Suprapubic skin (tissue), 4 donors: ENCODE results near the gene KCNMB2. TPM values are rescaled to one million over a fixed set of nuclear protein-coding genes. Genes with fewer than 3 reads are reported as not detected.

Experiments used
- DNase-seq, 2 donors: peaks; one replicate each; pipeline ENCODE4 v3.0.0-alpha.2; 2019; ENCODE audit warnings: low spot score in 2 of 2
- H3K27ac ChIP-seq: fragments of 200-600 bp; sonication (generic); one replicate; pipeline ENCODE4 v1.5.1; 2019
- H3K27me3 ChIP-seq: fragments of 200-600 bp; sonication (generic); one replicate; pipeline ENCODE4 v1.5.1; 2019
- H3K36me3 ChIP-seq: fragments of 200-600 bp; sonication (generic); one replicate; pipeline ENCODE4 v1.5.1; 2019
- H3K4me1 ChIP-seq: fragments of 200-600 bp; sonication (generic); one replicate; pipeline ENCODE4 v1.5.1; 2019
- H3K4me3 ChIP-seq: fragments of 200-600 bp; sonication (generic); one replicate; pipeline ENCODE4 v1.5.1; 2019; ENCODE audit warnings: mild to moderate bottlenecking
- H3K9me3 ChIP-seq: fragments of 200-600 bp; sonication (generic); one replicate; pipeline ENCODE4 v1.5.1; 2019
- EP300 ChIP-seq: sonication (generic); formaldehyde crosslinking; IDR thresholded peaks from one replicate; pipeline ENCODE4 v1.6.1; 2017; ENCODE audit warnings: antibody characterized with exemption
- POLR2A ChIP-seq, 2 donors: fragments of 450-650 bp; IDR thresholded peaks; one replicate each; pipeline ENCODE4 v1.6.1; 2017; ENCODE audit warnings: antibody characterized with exemption in 2 of 2, mild to moderate bottlenecking in 2 of 2, moderate library complexity in 2 of 2
- POLR2AphosphoS5 ChIP-seq, 3 donors: sonication (generic); formaldehyde crosslinking; IDR thresholded peaks; one replicate each; pipeline ENCODE4 v1.6.1; 2017; ENCODE audit warnings: antibody characterized with exemption in 3 of 3
- WGBS: methylation state at CpG from one replicate; pipeline ENCODE4 v1.1.5; 2018; 5-methylcytosine and 5-hydroxymethylcytosine counted together
- total RNA-seq, 4 donors: library from RNA; depleted of rRNA; stranded (reverse); fragments of >200 nt; gene quantifications; one replicate each; pipeline ENCODE4 v1.1.0, GENCODE V29; 2016
- TF ChIP-seq, protein P1 (sequence below), 2 donors: fragments of 200-600 bp in 1 of 2; fragments of 450-650 bp in 1 of 2; sonication (generic) in 1 of 2; IDR thresholded peaks; one replicate each; pipeline ENCODE4 v1.5.1; 2016 to 2019; ENCODE audit warnings: antibody characterized with exemption in 2 of 2, mild to moderate bottlenecking in 1 of 2, moderate library complexity in 1 of 2

The KCNMB2 gene
- total RNA-seq, 4 donors from 2014 or later, result 0.42 TPM; not detected in 3

- no peaks in the 10 kb centered on the region for H3K27me3 ChIP-seq
- no peaks in the 10 kb centered on the region for H3K9me3 ChIP-seq
- H3K36me3 ChIP-seq, result no peaks in the 10 kb centered on the region
- DNase-seq, result no peak
- H3K4me1 ChIP-seq, result no peaks in the 10 kb centered on the region
- 92% methylated on average over 4 of the region's 4 CpGs for WGBS
- H3K4me3 ChIP-seq, result no peak overlapping the region
- TF ChIP-seq, protein P1, sequence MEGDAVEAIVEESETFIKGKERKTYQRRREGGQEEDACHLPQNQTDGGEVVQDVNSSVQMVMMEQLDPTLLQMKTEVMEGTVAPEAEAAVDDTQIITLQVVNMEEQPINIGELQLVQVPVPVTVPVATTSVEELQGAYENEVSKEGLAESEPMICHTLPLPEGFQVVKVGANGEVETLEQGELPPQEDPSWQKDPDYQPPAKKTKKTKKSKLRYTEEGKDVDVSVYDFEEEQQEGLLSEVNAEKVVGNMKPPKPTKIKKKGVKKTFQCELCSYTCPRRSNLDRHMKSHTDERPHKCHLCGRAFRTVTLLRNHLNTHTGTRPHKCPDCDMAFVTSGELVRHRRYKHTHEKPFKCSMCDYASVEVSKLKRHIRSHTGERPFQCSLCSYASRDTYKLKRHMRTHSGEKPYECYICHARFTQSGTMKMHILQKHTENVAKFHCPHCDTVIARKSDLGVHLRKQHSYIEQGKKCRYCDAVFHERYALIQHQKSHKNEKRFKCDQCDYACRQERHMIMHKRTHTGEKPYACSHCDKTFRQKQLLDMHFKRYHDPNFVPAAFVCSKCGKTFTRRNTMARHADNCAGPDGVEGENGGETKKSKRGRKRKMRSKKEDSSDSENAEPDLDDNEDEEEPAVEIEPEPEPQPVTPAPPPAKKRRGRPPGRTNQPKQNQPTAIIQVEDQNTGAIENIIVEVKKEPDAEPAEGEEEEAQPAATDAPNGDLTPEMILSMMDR (IDR thresholded peaks at IDR 0.05), result no peak
- no peak for TF ChIP-seq POLR2AphosphoS5 (IDR thresholded peaks at IDR 0.05)
- no peak for TF ChIP-seq EP300
- TF ChIP-seq POLR2A (IDR thresholded peaks at IDR 0.05), result no peak
- no peak overlapping the region for H3K27ac ChIP-seq
Observed at GRCh38 chr3:178561239-178561638, 25.0 kb downstream of the KCNMB2 start.

- H3K4me1 ChIP-seq, result no peaks in the 10 kb centered on the region
- DNase-seq, result no peak
- no peaks in the 10 kb centered on the region for H3K27me3 ChIP-seq
- no peak for TF ChIP-seq POLR2AphosphoS5 (IDR thresholded peaks at IDR 0.05)
- no peak for TF ChIP-seq POLR2A (IDR thresholded peaks at IDR 0.05)
- no peak for TF ChIP-seq EP300
- TF ChIP-seq, protein P1 (IDR thresholded peaks at IDR 0.05), result no peak
- H3K4me3 ChIP-seq, result no peak overlapping the region
- H3K27ac ChIP-seq, result no peak overlapping the region
- H3K36me3 ChIP-seq, result no peaks in the 10 kb centered on the region
- WGBS, result 72% methylated on average over 4 of the region's 4 CpGs
- H3K9me3 ChIP-seq, result no peaks in the 10 kb centered on the region
Observed at GRCh38 chr3:178562143-178562946, 26.1 kb downstream of the KCNMB2 start.

- DNase-seq, result no peak
- H3K27me3 ChIP-seq, result no peaks in the 10 kb centered on the region
- no peaks in the 10 kb centered on the region for H3K4me1 ChIP-seq
- whole genome bisulfite sequencing, result 47% methylated on average over 1 of the region's 1 CpG
- no peak overlapping the region for H3K4me3 ChIP-seq
- no peak for TF ChIP-seq EP300
- TF ChIP-seq POLR2AphosphoS5 (IDR thresholded peaks at IDR 0.05), result no peak
- TF ChIP-seq, protein P1 (IDR thresholded peaks at IDR 0.05), result no peak
- no peak overlapping the region for H3K27ac ChIP-seq
- no peaks in the 10 kb centered on the region for H3K36me3 ChIP-seq
- no peaks in the 10 kb centered on the region for H3K9me3 ChIP-seq
Observed at GRCh38 chr3:178562947-178563232, 26.7 kb downstream of the KCNMB2 start.

- Histone ChIP-seq H3K4me1 (no peaks in the 10 kb centered on the region), H3K4me3 (no peak overlapping the region), H3K9me3 (no peaks in the 10 kb centered on the region), H3K27ac (no peak overlapping the region), H3K36me3 (no peaks in the 10 kb centered on the region), H3K27me3 (no peaks in the 10 kb centered on the region)
- TF ChIP-seq POLR2AphosphoS5 (IDR thresholded peaks at IDR 0.05) (no peak), POLR2A (IDR thresholded peaks at IDR 0.05) (no peak)
- TF ChIP-seq, protein P1 (IDR thresholded peaks at IDR 0.05), result no peak
- whole genome bisulfite sequencing, result 97% methylated on average over 3 of the region's 3 CpGs
- no peak for DNase-seq
Observed at GRCh38 chr3:178567611-178568010, 31.4 kb downstream of the KCNMB2 start.

- no peak for DNase-seq
- Histone ChIP-seq H3K36me3 (no peaks in the 10 kb centered on the region), H3K4me1 (no peaks in the 10 kb centered on the region), H3K4me3 (no peak overlapping the region), H3K9me3 (no peaks in the 10 kb centered on the region), H3K27me3 (no peaks in the 10 kb centered on the region), H3K27ac (no peak overlapping the region)
- no peak for TF ChIP-seq POLR2A (IDR thresholded peaks at IDR 0.05)
- no peak for TF ChIP-seq POLR2AphosphoS5 (IDR thresholded peaks at IDR 0.05)
- TF ChIP-seq, protein P1 (IDR thresholded peaks at IDR 0.05), result no peak
- no peak for TF ChIP-seq EP300
- WGBS, result 38% methylated on average over 2 of the region's 2 CpGs
Observed at GRCh38 chr3:178568155-178568731, 32.0 kb downstream of the KCNMB2 start.
